HG03342 (cell line): ENCODE measurements around the gene LILRB3.
"Not testable (repeated sequence)": the region's sequence is repeated elsewhere in the genome, so short reads cannot be mapped to it uniquely, and the experiment has no call there.

Experiments used
- ATAC-seq: cut with Tn5 transposase; IDR thresholded peaks from one replicate; pipeline ENCODE4 v1.9.1; 2021; ENCODE audit warnings: mild to moderate bottlenecking, moderate library complexity; ENCODE audit not compliant: unreplicated experiment

LILRB3 gene

GRCh38 chr19:54222474-54223276, at the start of gene LILRB3:
Gene LILRB3 (minus strand): TSS chr19:54223007. CDS start chr19:54222976, 31 bp downstream.
- not testable (repeated sequence) for ATAC-seq

GRCh38 chr19:54272181-54272580, 49.4 kb upstream of the LILRB3 start:
- not testable (repeated sequence) for ATAC-seq

GRCh38 chr19:54271587-54271986, 48.8 kb upstream of the LILRB3 start:
- not testable (repeated sequence) for ATAC-seq

GRCh38 chr19:54271106-54271505, 48.3 kb upstream of the LILRB3 start:
- no peak for ATAC-seq

- no peak for ATAC-seq
Measured at GRCh38 chr19:54268936-54269335, 46.1 kb upstream of the LILRB3 start.

- ATAC-seq: no peak
Measured at GRCh38 chr19:54266133-54266532, 43.3 kb upstream of the LILRB3 start.

GRCh38 chr19:54262470-54262869, 39.7 kb upstream of the LILRB3 start:
- no peak for ATAC-seq

GRCh38 chr19:54262066-54262465, 39.3 kb upstream of the LILRB3 start:
- ATAC-seq: no peak

- ATAC-seq: no peak
Measured at GRCh38 chr19:54257116-54257480, 34.3 kb upstream of the LILRB3 start, which contains the start of gene LILRB5. Gene LILRB5 (minus strand): TSS chr19:54257273. CDS start chr19:54257193, 80 bp downstream.

- no peak for ATAC-seq
Measured at GRCh38 chr19:54256250-54257115, 33.7 kb upstream of the LILRB3 start.

GRCh38 chr19:54255105-54255775, 32.4 kb upstream of the LILRB3 start:
- ATAC-seq: no peak

GRCh38 chr19:54254195-54254906, 31.5 kb upstream of the LILRB3 start:
- ATAC-seq: no peak

- no peak for ATAC-seq
Measured at GRCh38 chr19:54253331-54254194, 30.8 kb upstream of the LILRB3 start.

GRCh38 chr19:54252845-54253244, 30.0 kb upstream of the LILRB3 start:
- no peak for ATAC-seq

GRCh38 chr19:54252243-54252642, 29.4 kb upstream of the LILRB3 start:
- ATAC-seq: no peak

- no peak for ATAC-seq
Measured at GRCh38 chr19:54248016-54248601, 25.3 kb upstream of the LILRB3 start.

- no peak for ATAC-seq
Measured at GRCh38 chr19:54247106-54247930, 24.5 kb upstream of the LILRB3 start.

GRCh38 chr19:54245936-54246335, 23.1 kb upstream of the LILRB3 start:
- ATAC-seq: no peak
